ENCODE data around the gene C1R. TPM values are rescaled to one million over a fixed set of nuclear protein-coding genes. Genes with fewer than 3 reads are reported as not detected.
"Not testable (repeated sequence)": the region's sequence is repeated elsewhere in the genome, so short reads cannot be mapped to it uniquely, and the experiment has no call there.

C1R gene
- total RNA-seq, 1 donor from 2014 or later = 2.0 TPM

DNA sequence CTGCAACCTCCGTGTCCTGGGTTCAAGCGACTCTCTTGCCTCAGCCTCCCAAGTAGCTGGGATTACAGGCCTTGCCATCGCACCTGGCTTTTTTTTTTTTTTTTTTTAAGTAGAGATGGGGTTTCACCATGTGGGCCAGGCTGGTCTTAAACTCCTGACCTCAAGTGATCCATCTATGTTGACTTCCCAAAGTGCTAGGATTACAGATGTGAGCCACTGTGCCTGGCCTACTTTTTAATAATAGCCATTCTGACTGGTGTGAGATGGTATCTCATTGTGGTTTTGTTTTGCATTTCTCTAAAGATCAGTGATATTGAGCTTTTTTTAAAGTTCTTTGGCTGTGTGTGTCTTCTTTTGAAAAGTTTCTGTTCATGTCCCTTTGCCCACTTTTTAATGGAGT is 42.3 kb downstream of the C1R start:
- H3K9me3 Mint-ChIP-seq; H3K27ac Mint-ChIP-seq; H3K4me3 Mint-ChIP-seq; DNase-seq (ENCODE audit: low spot score); H3K36me3 Mint-ChIP-seq (ENCODE audit: low read depth); intact Hi-C loops (cut with micrococcal nuclease): not testable (repeated sequence)
- Mint-ChIP-seq H3K27me3 (ENCODE audit: insufficient read depth) (peaks cover 11% of the 10 kb centered on the region), H3K4me1 (ENCODE audit: low read depth) (peaks cover 15% of the 10 kb centered on the region)

DNA sequence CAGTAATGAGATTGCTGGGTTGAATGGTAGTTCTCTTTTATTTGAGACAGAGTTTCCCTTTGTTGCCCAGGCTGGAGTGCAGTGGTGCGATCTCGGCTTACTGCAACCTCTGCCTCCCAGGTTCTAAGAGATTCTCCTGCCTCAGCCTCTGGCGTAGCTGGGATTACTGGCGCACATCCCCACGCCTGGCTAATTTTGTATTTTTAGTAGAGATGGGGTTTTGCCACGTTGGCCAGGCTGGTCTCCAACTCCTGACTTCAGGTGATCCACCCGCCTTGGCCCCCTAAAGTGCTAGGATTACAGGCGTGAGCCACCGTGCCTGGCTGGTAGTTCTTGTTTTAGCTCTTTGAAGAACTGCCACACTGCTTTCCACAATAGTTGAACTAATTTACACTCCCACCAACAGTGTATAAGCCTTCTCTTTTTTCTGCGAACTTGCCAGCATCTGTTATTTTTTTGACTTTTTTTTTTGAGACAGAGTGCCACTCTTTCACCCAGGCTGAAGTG is 42.7 kb downstream of the C1R start:
- Mint-ChIP-seq H3K27me3 (ENCODE audit: insufficient read depth) (peaks cover 11% of the 10 kb centered on the region), H3K4me1 (ENCODE audit: low read depth) (peaks cover 15% of the 10 kb centered on the region)
- intact Hi-C loops (cut with micrococcal nuclease); H3K27ac Mint-ChIP-seq; H3K9me3 Mint-ChIP-seq; H3K36me3 Mint-ChIP-seq (ENCODE audit: low read depth); H3K4me3 Mint-ChIP-seq; DNase-seq (ENCODE audit: low spot score): not testable (repeated sequence)

DNA sequence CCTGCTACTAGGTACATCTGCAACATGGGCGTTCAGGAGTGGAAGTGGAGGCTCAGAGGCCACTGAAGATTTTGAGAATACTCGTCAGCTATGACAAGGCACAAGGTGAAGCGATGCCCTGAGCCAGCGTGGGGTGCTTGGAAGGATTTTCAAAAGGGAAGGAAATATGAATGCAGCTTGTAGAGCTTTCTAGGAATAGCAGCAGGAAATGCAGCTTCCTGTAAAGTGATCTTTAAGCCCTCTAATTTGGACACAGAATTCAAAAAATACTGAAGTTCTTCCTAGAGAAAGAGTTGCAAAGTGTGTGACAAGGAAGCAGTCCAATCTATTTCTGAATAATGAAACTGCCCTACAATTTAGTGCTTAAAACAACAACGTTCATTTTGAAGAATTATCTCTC is 44.9 kb downstream of the C1R start:
- H3K4me1 Mint-ChIP-seq (ENCODE audit: low read depth) = peaks cover 15% of the 10 kb centered on the region
- DNase-seq (ENCODE audit: low spot score) = no peak
- H3K9me3 Mint-ChIP-seq = no peaks in the 10 kb centered on the region
- intact Hi-C loops (cut with micrococcal nuclease) = no loop called here
- H3K4me3 Mint-ChIP-seq = peak overlapping the region; percentile 6
- H3K27me3 Mint-ChIP-seq (ENCODE audit: insufficient read depth) = peaks cover 2% of the 10 kb centered on the region
- H3K27ac Mint-ChIP-seq = no peak overlapping the region
- no peaks in the 10 kb centered on the region for H3K36me3 Mint-ChIP-seq (ENCODE audit: low read depth)

DNA sequence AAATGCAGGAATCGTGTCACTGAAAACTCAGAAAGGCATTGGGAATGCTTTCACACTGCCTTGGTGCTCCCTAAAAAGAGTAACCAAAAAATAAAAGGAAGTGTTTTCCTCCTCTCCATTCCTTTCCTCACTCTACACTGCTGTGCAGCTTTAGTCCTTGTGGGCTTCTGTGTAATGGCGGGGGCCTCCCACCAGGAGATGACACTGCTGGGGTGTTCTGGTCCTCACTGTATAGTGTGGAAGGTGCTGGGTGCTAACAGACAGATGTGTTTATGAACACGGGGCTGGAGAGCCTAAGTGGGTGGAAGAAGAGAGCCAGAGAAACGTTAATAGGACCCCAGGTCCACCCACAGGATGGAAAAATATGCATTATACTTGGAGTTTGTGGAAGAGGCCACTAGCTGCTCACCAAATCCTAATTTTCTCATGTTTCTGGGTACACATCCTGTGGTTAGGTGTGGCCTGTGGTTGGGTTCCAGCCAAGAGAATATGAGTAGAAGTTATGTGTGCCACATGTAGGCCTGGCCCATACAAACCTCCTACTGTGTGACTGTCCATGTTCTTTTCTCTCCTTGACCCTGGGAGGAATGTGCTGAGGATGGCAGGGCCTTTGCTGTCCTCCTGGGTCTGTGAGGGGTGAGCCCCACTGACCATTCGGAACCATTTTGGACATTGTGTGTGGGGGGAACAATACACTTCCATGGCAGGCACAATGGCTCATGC is 45.7 kb downstream of the C1R start:
- intact Hi-C loops (cut with micrococcal nuclease) = no loop called here
- H3K36me3 Mint-ChIP-seq (ENCODE audit: low read depth) = no peaks in the 10 kb centered on the region
- DNase-seq (ENCODE audit: low spot score) = no peak
- no peaks in the 10 kb centered on the region for H3K9me3 Mint-ChIP-seq
- peaks cover 2% of the 10 kb centered on the region for H3K27me3 Mint-ChIP-seq (ENCODE audit: insufficient read depth)
- H3K4me1 Mint-ChIP-seq (ENCODE audit: low read depth) = peaks cover 15% of the 10 kb centered on the region
- no peak overlapping the region for H3K4me3 Mint-ChIP-seq
- H3K27ac Mint-ChIP-seq = no peak overlapping the region

DNA sequence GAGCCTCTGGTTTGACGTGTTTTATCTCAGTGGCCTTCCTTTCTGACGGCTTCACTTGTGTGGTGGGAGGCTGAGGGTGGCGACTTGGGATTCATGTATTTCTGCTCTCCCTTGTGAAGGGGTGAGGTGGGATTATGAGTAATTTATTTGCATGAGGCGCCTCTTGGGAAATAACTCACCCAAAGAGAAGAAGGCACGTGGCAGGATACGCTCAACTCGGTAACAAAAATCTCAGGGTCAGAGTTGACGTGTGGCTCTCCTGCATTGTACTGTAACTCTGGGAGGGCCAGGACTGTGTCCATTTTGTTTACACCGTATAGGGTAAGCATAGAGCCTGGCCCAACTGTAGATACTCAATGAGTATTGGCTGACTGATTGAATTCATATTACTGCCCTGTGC is 46.3 kb downstream of the C1R start:
- Mint-ChIP-seq H3K4me1 (ENCODE audit: low read depth) (peaks cover 15% of the 10 kb centered on the region), H3K27me3 (ENCODE audit: insufficient read depth) (peaks cover 2% of the 10 kb centered on the region), H3K4me3 (no peak overlapping the region), H3K9me3 (no peaks in the 10 kb centered on the region), H3K36me3 (ENCODE audit: low read depth) (no peaks in the 10 kb centered on the region), H3K27ac (no peak overlapping the region)
- DNase-seq (ENCODE audit: low spot score) = no peak
- intact Hi-C loops (cut with micrococcal nuclease) = no loop called here

DNA sequence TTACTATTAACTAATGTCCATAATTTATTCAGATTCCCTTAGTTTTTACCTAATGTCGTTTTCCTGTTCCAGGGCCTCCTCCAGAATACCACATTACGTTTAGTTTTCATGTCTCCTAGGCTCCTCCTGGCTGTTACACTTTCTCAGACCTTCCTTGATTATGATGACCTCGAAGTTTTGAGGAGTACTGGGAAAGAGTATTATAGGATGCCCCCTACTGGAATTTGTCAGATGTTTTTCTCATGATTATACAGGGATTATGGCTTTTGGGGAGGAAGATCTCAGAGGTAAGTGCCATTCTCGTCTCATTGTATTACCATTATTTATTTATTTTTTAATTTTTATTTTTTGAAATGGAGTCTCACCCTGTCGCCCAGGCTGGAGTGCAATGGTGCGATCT is 49.4 kb downstream of the C1R start:
- Mint-ChIP-seq H3K9me3 (no peaks in the 10 kb centered on the region), H3K27me3 (ENCODE audit: insufficient read depth) (peaks cover 6% of the 10 kb centered on the region), H3K36me3 (ENCODE audit: low read depth) (no peaks in the 10 kb centered on the region), H3K4me3 (no peak overlapping the region), H3K4me1 (ENCODE audit: low read depth) (peaks cover 15% of the 10 kb centered on the region), H3K27ac (no peak overlapping the region)
- intact Hi-C loops (cut with micrococcal nuclease) = loop anchor here (1.0 kb wide), 1 partner anchor 24 kb away; no protein-coding TSS in a partner anchor
- no peak for DNase-seq (ENCODE audit: low spot score)

DNA sequence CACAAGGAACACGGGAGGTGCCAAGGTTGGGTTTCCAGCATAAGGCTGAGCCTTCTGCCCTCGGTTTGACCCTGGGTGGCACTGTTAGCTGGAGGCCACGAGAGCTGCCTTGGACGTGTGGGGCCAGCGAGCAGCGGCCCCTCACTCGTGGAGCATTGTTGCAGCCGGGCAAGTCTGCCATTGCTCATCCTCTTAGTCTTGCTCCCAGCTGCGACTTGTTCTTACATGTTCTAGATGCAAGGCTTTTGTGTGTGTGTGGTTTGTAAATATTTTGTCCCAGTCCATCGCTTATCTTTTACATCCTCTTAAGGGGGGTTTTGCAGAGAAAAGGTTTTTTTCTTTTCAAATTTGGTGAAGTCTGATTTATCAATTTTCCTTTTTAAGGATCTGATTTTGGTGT is 52.8 kb downstream of the C1R start:
- no peak overlapping the region for H3K4me3 Mint-ChIP-seq
- H3K4me1 Mint-ChIP-seq (ENCODE audit: low read depth) = no peaks in the 10 kb centered on the region
- H3K27ac Mint-ChIP-seq = no peak overlapping the region
- intact Hi-C loops (cut with micrococcal nuclease) = no loop called here
- DNase-seq (ENCODE audit: low spot score) = no peak
- H3K27me3 Mint-ChIP-seq (ENCODE audit: insufficient read depth) = peaks cover 6% of the 10 kb centered on the region
- no peaks in the 10 kb centered on the region for H3K36me3 Mint-ChIP-seq (ENCODE audit: low read depth)
- no peaks in the 10 kb centered on the region for H3K9me3 Mint-ChIP-seq

DNA sequence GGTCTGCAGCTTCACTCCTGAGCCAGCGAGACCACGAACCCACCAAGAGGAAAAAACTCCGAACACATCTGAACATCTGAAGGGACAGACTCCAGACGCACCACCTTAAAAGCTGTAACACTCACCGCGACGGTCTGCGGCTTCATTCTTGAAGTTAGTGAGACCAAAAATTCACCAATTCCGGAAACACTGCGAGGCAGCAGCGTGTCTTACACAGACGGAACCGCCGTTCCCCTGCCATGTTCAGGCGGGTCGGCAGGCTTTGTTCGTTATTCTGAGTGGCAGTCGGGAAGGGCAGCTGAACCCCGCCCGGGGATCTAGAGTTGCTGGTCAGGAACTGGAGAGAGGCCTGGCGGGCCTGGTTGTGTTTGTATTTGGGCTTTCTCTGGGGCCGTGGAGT is 53.7 kb downstream of the C1R start:
- H3K4me3 Mint-ChIP-seq = no peak overlapping the region
- H3K9me3 Mint-ChIP-seq = no peaks in the 10 kb centered on the region
- H3K27ac Mint-ChIP-seq = no peak overlapping the region
- no peak for DNase-seq (ENCODE audit: low spot score)
- intact Hi-C loops (cut with micrococcal nuclease) = no loop called here
- H3K36me3 Mint-ChIP-seq (ENCODE audit: low read depth) = no peaks in the 10 kb centered on the region
- H3K27me3 Mint-ChIP-seq (ENCODE audit: insufficient read depth) = peaks cover 4% of the 10 kb centered on the region
- no peaks in the 10 kb centered on the region for H3K4me1 Mint-ChIP-seq (ENCODE audit: low read depth)

DNA sequence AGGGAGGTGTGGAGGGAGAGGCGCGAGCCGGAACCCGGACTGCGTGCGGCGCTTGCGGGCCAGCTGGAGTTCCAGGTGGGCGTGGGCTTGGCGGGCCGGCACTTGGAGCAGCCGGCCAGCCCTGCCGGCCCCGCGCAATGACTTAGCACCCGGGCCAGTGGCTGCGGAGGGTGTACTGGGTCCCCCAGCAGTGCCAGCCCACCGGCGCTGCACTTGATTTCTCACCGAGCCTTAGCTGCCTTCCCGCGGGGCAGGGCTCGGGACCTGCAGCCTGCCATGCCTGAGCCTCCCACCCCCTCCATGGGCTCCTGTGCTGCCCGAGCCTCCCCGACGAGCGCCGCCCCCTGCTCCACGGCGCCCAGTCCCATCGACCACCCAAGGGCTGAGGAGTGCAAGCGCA is 54.8 kb downstream of the C1R start:
- intact Hi-C loops (cut with micrococcal nuclease); H3K27me3 Mint-ChIP-seq (ENCODE audit: insufficient read depth); H3K4me1 Mint-ChIP-seq (ENCODE audit: low read depth); H3K36me3 Mint-ChIP-seq (ENCODE audit: low read depth); DNase-seq (ENCODE audit: low spot score); H3K4me3 Mint-ChIP-seq; H3K9me3 Mint-ChIP-seq; H3K27ac Mint-ChIP-seq: not testable (repeated sequence)

DNA sequence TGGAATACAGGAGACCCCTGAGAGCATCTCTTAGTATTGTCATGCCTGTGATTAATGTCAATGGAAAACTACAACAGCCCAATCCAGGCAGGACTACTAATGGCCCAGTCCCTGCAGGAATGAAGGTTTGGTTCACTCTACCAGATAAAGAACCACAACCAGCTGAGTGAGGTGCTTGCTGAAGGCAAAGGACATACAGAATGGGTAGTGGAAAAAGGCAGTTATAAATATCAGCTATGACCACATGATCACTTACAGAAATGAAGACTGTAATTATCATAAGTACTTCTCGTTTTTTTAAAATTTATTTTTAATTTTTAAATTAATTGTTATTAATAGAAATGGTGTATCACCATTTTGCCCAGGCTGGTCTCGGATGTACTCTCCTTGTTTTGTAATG is 56.8 kb downstream of the C1R start:
- H3K27ac Mint-ChIP-seq = no peak overlapping the region
- H3K27me3 Mint-ChIP-seq (ENCODE audit: insufficient read depth) = peaks cover under 1% of the 10 kb centered on the region
- no peaks in the 10 kb centered on the region for H3K4me1 Mint-ChIP-seq (ENCODE audit: low read depth)
- no peak overlapping the region for H3K4me3 Mint-ChIP-seq
- H3K9me3 Mint-ChIP-seq = no peaks in the 10 kb centered on the region
- intact Hi-C loops (cut with micrococcal nuclease) = no loop called here
- no peaks in the 10 kb centered on the region for H3K36me3 Mint-ChIP-seq (ENCODE audit: low read depth)
- DNase-seq (ENCODE audit: low spot score) = no peak

DNA sequence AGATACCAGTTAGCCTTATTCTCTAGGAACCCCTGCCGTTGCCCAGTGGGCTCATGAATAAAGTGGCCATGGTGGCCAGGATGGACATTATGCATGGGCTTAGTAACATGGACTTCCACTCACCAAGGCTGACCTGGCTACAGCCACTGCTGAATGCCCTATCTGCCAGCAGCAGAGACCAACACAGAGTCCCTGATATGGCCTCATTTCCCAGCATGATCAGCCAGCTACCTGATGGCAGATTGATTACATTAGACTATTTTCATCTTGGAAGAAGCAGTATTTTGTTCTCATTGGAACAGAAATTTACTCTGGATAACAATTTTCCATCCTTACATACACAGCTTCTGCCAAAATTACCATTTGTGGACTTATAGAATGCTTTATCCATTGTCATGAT is 57.8 kb downstream of the C1R start:
- Mint-ChIP-seq H3K9me3 (no peaks in the 10 kb centered on the region), H3K27ac (no peak overlapping the region), H3K4me3 (no peak overlapping the region), H3K36me3 (ENCODE audit: low read depth) (no peaks in the 10 kb centered on the region), H3K27me3 (ENCODE audit: insufficient read depth) (no peaks in the 10 kb centered on the region), H3K4me1 (ENCODE audit: low read depth) (no peaks in the 10 kb centered on the region)
- intact Hi-C loops (cut with micrococcal nuclease) = no loop called here
- DNase-seq (ENCODE audit: low spot score) = no peak

DNA sequence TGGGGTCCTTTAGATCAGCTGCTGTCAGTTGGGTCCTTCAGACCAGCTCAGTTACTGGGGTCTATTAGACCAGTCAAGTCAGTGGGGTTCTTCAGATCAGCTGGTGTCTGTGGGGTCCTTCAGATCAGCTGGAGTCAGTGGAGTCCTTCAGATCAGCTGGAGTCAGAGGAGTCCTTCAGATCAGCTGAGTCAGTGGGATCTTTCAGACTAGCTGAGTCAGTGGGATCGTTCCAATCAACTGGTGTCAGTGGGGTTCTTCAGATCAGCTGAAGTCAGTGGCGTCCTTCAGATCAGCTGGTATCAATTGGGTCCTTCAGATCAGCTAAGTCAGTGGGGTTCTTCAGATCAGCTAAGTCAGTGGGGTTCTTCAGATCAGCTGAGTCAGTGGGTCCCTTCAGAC is 59.3 kb downstream of the C1R start:
- H3K27ac Mint-ChIP-seq = no peak overlapping the region
- no peaks in the 10 kb centered on the region for H3K9me3 Mint-ChIP-seq
- H3K4me3 Mint-ChIP-seq = no peak overlapping the region
- DNase-seq (ENCODE audit: low spot score) = no peak
- H3K27me3 Mint-ChIP-seq (ENCODE audit: insufficient read depth) = no peaks in the 10 kb centered on the region
- no peaks in the 10 kb centered on the region for H3K36me3 Mint-ChIP-seq (ENCODE audit: low read depth)
- intact Hi-C loops (cut with micrococcal nuclease) = no loop called here
- H3K4me1 Mint-ChIP-seq (ENCODE audit: low read depth) = no peaks in the 10 kb centered on the region

DNA sequence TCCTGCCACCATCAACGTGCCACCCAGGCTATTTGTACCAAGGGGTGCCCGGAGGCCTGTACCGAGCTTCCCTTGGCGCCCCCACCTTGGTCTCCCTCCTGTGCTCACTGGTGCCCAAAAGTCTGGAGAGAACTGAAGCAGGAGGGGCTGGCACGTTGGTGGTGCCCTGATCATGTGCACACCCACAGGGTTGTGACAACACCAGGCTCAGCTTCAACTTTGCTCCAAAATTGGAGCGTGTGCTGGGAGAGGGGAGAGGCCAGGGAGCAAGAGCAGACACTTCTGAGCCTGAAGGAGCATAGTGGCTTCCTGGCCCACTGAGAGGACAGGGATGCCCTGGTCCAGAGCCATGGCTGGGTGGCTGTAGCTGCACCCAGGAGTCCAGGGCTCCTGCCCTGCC is 60.9 kb downstream of the C1R start:
- no peaks in the 10 kb centered on the region for H3K36me3 Mint-ChIP-seq (ENCODE audit: low read depth)
- no peaks in the 10 kb centered on the region for H3K27me3 Mint-ChIP-seq (ENCODE audit: insufficient read depth)
- no peaks in the 10 kb centered on the region for H3K4me1 Mint-ChIP-seq (ENCODE audit: low read depth)
- intact Hi-C loops (cut with micrococcal nuclease) = no loop called here
- DNase-seq (ENCODE audit: low spot score) = no peak
- no peak overlapping the region for H3K27ac Mint-ChIP-seq
- H3K9me3 Mint-ChIP-seq = no peaks in the 10 kb centered on the region
- no peak overlapping the region for H3K4me3 Mint-ChIP-seq

All from activated T-helper 1 cell treated with anti-CD3 and anti-CD28 coated beads, Interleukin-12 subunit alpha, Interleukin-12 subunit beta, Interleukin-2, Interleukin-4 antibody, amounts not matched to agents 30 ng/mL and 10 ng/mL and 1 ng/mL, durations not matched to agents 14 hours and 24 hours and 36 hours (primary cell).